K562 (cell line): Measurements from ENCODE around the gene ALKBH7. TPM values are rescaled to one million over a fixed set of nuclear protein-coding genes. Genes with fewer than 3 reads are reported as not detected.

ENCODE experiments used
- ATAC-seq: fragments of 200-7000 bp; cut with Tn5 transposase; 3 replicates; pipeline ENCODE4 v1.9.1; 2020; ENCODE audit warnings: moderate library complexity
- BruUV-seq: library from RNA; stranded (reverse); fragments of 400-500 nt; replicated peaks from 2 replicates; lab custom pipeline; 2021; lab: Mats Ljungman, UMichigan
- CTCF ChIA-PET: fragments of 300-600 bp; formaldehyde crosslinking; extraction: SDS; loops from one replicate; lab custom pipeline; 2021; ENCODE audit warnings: low intra/inter-chr PET ratio; lab: Yijun Ruan, JAX
- POLR2A ChIA-PET: fragments of 300-600, 350-650 bp; sonication (Branson Sonifier 250); formaldehyde crosslinking; extraction: SDS; loops from one replicate; lab custom pipeline; 2021; ENCODE audit warnings: antibody characterized with exemption, inconsistent platforms; lab: Yijun Ruan, JAX
- DNase-seq, 4 experiments: peaks; one replicate each; pipeline versions ENCODE4 v3.0.0 to v3.0.0-alpha.2; 2011 to 2018; ENCODE audit warnings: low spot score in 3 of 4, mixed read lengths in 3 of 4; ENCODE audit errors: extremely low read depth in 1 of 4
- FAIRE-seq: peaks from 2 replicates; lab custom pipeline; 2011; peaks lifted over from hg19 to GRCh38; lab: Jason Lieb, UNC
- H2AFZ ChIP-seq: 2 replicates; pipeline ENCODE4 v1.6.0; 2011; ENCODE audit warnings: low read depth, low read length, control low read depth, inconsistent platforms
- H3K27ac ChIP-seq: fragments of 200-600 bp; 3 replicates; pipeline ENCODE4 v1.8.0; 2011; ENCODE audit warnings: low read depth, mild to moderate bottlenecking, control low read depth, inconsistent platforms, low read length, moderate library complexity, mixed read lengths; ENCODE audit errors: extremely low read depth
- H3K27me3 ChIP-seq, 2 experiments: fragments of 300-600 bp in 1 of 2; 2 replicates in 1 of 2; 3 replicates in 1 of 2; pipeline versions ENCODE4 v1.6.0 to v1.8.0; 2011; ENCODE audit warnings: inconsistent platforms in 2 of 2, low read length in 2 of 2, mild to moderate bottlenecking in 1 of 2, mixed read lengths in 1 of 2, moderate library complexity in 1 of 2; ENCODE audit not compliant: control insufficient read depth in 2 of 2, insufficient read depth in 2 of 2
- H3K36me3 ChIP-seq: fragments of 300-600 bp; 3 replicates; pipeline ENCODE4 v1.8.0; 2011; ENCODE audit warnings: mild to moderate bottlenecking, low read length, inconsistent platforms; ENCODE audit not compliant: control insufficient read depth, insufficient read depth
- H3K4me1 ChIP-seq, 2 experiments: fragments of 200-600 bp in 1 of 2; replicated peaks in 1 of 2; 2 replicates in 1 of 2; 3 replicates in 1 of 2; pipeline versions ENCODE4 v1.5.1 to v1.8.0; 2011; ENCODE audit warnings: inconsistent platforms in 2 of 2, low read length in 2 of 2, mild to moderate bottlenecking in 1 of 2, mixed read lengths in 1 of 2, moderate library complexity in 1 of 2; ENCODE audit not compliant: control insufficient read depth in 2 of 2, insufficient read depth in 2 of 2
- H3K4me2 ChIP-seq: 2 replicates; pipeline ENCODE4 v1.6.1; 2011; ENCODE audit warnings: low read length, control low read depth, inconsistent platforms, mixed read lengths; ENCODE audit not compliant: insufficient read depth
- H3K4me3 ChIP-seq: fragments of 200-600 bp; sonication (generic), shearing (Covaris generic); 2 replicates; pipeline ENCODE4 v1.5.1; 2016; ENCODE audit warnings: control low read depth, inconsistent platforms
- H3K79me2 ChIP-seq: fragments of 200-600 bp; 3 replicates; pipeline ENCODE4 v1.8.0; 2011; ENCODE audit warnings: low read length, inconsistent platforms; ENCODE audit not compliant: control insufficient read depth, insufficient read depth
- H3K9ac ChIP-seq, 2 experiments: 2 replicates each; pipeline versions ENCODE4 v1.6.0 to v1.6.1; 2011; ENCODE audit warnings: low read depth in 2 of 2, low read length in 2 of 2, control low read depth in 1 of 2, inconsistent platforms in 1 of 2, mild to moderate bottlenecking in 1 of 2, mixed read lengths in 1 of 2; ENCODE audit not compliant: insufficient read depth in 1 of 2
- H3K9me1 ChIP-seq: one replicate; pipeline ENCODE4 v1.6.0; 2011; ENCODE audit warnings: inconsistent platforms, mild to moderate bottlenecking, low read length, moderate library complexity; ENCODE audit not compliant: control insufficient read depth, insufficient read depth
- H3K9me3 ChIP-seq: replicated peaks from 2 replicates; pipeline ENCODE4 v1.5.1; 2011; ENCODE audit warnings: low read depth, low read length, inconsistent platforms; ENCODE audit not compliant: control insufficient read depth, insufficient read depth
- H4K20me1 ChIP-seq: replicated peaks from 2 replicates; pipeline ENCODE4 v1.6.1; 2011; ENCODE audit warnings: low read length, inconsistent platforms, mixed read lengths; ENCODE audit not compliant: control insufficient read depth, insufficient read depth
- SAP30 ChIP-seq: fragments of 200-600 bp; sonication (generic); IDR thresholded peaks from 2 replicates; pipeline ENCODE4 v1.6.1; 2012; ENCODE audit warnings: borderline replicate concordance, low read depth, mild to moderate bottlenecking, moderate library complexity, low read length, control low read depth, inconsistent platforms; ENCODE audit not compliant: insufficient read depth, poor library complexity, severe bottlenecking
- UBTF ChIP-seq, 2 experiments: IDR thresholded peaks; 2 replicates each; pipeline ENCODE4 v1.6.1; 2012; ENCODE audit warnings: improper control_type of control experiment in 2 of 2, low read depth in 2 of 2, low read length in 2 of 2, borderline replicate concordance in 1 of 2
- WGBS: fragments of 100-300 bp; shearing (Covaris generic); methylation state at CpG from one replicate; pipeline ENCODE4 v1.1.6; 2016; ENCODE audit warnings: low coverage, mixed read lengths; ENCODE audit not compliant: insufficient coverage; ENCODE audit errors: missing lambda C conversion rate; 5-methylcytosine and 5-hydroxymethylcytosine counted together
- in situ Hi-C: fragments of 300-500 bp; cut with MboI; formaldehyde crosslinking; loops from 4 replicates; pipeline ENCODE4 v1.15.0; 2018; ENCODE audit warnings: inconsistent platforms, mixed read lengths
- intact Hi-C: fragments of 100-400 bp; cut with micrococcal nuclease; formaldehyde crosslinking; loops from 2 replicates; pipeline ENCODE4 v1.14.2; 2022
- polyA plus RNA-seq, 8 experiments: library from polyadenylated mRNA; depleted of rRNA in 4 of 8; stranded (reverse) in 5 of 8; unstranded in 3 of 8; fragments of >200 nt; fragmentation: Nextera tagmentation in 2 of 8; fragmentation: Illumina TruSeq in 1 of 8; extraction: Ambion mirVana in 2 of 8; extraction: Trizol in 1 of 8; gene quantifications; 2 replicates each; pipeline versions ENCODE4 v1.2.1 to v1.2.3, GENCODE V29; 2011 to 2014; ENCODE audit warnings: inconsistent platforms in 1 of 8, missing spikeins in 1 of 8
- total RNA-seq, 7 experiments: library from RNA; depleted of rRNA in 6 of 7; stranded (reverse); fragments of >200 nt in 6 of 7; fragmentation: Illumina TruSeq in 2 of 7; extraction: Trizol in 2 of 7; gene quantifications; 2 replicates each; pipeline versions ENCODE4 v1.2.1 to v1.2.3, GENCODE V29; 2011 to 2021; ENCODE audit warnings: low replicate concordance in 1 of 7

ALKBH7 gene
- total and polyA plus RNA-seq, 9 of the 15 experiments (the other 6 are each of a cell fraction or from before 2014, with no cell fraction given): 0.69 to 94.8 (median 17.6) TPM

GRCh38 chr19:6378486-6378885 lies 5.9 kb downstream of the ALKBH7 start (continued):
- TF ChIP-seq SAP30: no peak

- Histone ChIP-seq H3K9me1 (no peaks in the 10 kb centered on the region), H2AFZ (no peak overlapping the region), H3K4me2 (no peak overlapping the region), H3K4me3 (no peak overlapping the region), H3K79me2 (no peaks in the 10 kb centered on the region), H3K9ac (no peak overlapping the region), H4K20me1 (no peaks in the 10 kb centered on the region), H3K36me3 (peaks cover 69% of the 10 kb centered on the region; the same call in 2 of the 3 replicates), H3K4me1 (peaks cover 0 to 31% of the 10 kb centered on the region in 2 experiments; a peak in 2 of 5 replicates), H3K27me3 (no peaks in the 10 kb centered on the region), H3K9me3 (no peaks in the 10 kb centered on the region), H3K27ac (no peak overlapping the region)
- intact Hi-C loops: no loop called here
- FAIRE-seq (no peak), DNase-seq (no peak), ATAC-seq (no peak)
- WGBS: 76% methylated on average over 3 of the region's 3 CpGs
- POLR2A ChIA-PET: interaction anchor here (0.6 to 1.1 kb wide), 5 partner anchors 9 to 661 kb away, joined by 3 to 4 read pairs (median 3); partner anchors contain the start of gene GTF2F1
- BruUV-seq: no TSS peak
- no peak for TF ChIP-seq UBTF (IDR thresholded peaks at IDR 0.05; ENCODE audit: borderline replicate concordance in 1 of 2, low read depth in 2 of 2, low read length in 2 of 2)
- CTCF ChIA-PET: no interaction called here
- in situ Hi-C loops: no loop called here
Observed at GRCh38 chr19:6379744-6380143, 7.2 kb downstream of the ALKBH7 start.
